Stimulated activated CD4-positive, alpha-beta T cell treated with anti-CD3 and anti-CD28 coated beads, Interleukin-2, amount 100 ng/mL, for 48 hours (primary cell): Measurements from ENCODE around the gene PKNOX2.

Experiments used
- DNase-seq, 2 donors: peaks; one replicate each; pipeline ENCODE4 v3.0.0-alpha.2; 2020

Gene PKNOX2

DNA sequence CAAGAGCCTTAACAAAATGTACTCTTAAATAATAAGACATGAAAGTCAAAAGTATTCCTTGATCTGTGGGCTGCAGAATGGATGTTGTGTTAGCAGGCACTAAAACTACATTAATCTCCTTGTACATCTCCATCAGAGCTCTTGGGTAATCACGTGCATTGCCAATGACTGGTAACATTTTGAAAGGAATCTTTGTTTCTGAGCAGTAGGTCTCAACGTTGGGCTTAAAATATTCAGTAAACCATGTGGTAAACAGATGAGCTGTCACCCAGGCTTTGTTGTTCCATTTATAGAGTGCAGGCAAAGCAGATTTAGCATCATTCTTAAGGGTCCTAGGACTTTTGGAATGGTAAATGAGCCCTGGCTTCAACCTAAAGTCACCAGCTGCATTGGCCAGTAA is 152.9 kb downstream of the PKNOX2 start:
- DNase-seq = no peak

DNA sequence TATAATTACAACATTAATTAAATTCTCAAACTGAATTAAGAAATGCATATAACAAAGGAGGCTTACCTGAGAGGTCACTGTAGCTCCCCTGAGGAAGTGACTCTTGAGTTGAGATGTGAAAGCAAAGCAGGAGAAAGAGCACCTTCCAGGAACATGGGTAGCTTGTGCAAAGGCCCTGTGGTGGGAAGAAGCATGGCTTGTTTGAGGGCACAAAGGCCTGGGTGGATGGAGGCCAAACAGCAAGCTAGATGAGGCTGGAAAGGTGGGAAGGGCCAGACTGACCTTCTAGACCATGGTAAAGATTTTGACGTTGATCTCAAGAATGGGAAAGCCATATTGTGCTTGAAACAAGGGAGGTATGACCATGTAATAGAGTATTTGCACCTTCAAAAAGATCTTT is 155.1 kb downstream of the PKNOX2 start:
- no peak for DNase-seq

DNA sequence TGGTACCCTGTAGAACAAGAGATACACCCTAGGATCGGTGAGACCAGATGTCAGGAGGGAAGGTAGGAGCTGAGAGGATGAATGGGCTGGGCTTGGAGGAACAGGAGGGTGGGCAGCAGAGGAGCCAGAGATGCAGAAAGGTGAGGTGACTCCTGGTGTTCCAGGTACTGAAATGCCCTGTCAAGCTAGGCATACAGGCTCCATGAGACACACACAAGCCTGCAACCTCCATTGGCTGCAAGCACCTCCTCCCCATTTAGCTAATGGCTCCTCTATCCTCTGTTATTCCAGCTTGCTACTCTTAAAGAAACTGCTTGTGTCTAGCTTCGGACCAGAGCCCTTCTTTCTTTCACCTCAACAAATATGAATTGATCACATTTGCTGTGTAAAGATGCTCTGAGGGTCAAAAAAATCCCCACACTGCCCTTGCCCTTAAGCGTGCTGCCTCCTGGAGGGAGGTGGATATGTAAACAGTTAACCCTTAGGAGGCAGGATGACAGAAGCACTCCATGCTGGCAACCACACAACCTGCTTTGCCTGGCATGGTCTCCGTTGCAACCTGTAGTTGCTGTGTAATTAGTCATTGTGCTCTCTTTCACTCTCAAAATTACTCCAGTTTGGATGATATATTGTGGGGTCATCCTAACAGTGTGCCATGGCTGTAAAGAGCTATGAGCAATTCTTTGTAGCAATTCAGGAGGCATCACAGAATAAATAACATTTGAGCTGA is 156.0 kb downstream of the PKNOX2 start:
- no peak for DNase-seq

DNA sequence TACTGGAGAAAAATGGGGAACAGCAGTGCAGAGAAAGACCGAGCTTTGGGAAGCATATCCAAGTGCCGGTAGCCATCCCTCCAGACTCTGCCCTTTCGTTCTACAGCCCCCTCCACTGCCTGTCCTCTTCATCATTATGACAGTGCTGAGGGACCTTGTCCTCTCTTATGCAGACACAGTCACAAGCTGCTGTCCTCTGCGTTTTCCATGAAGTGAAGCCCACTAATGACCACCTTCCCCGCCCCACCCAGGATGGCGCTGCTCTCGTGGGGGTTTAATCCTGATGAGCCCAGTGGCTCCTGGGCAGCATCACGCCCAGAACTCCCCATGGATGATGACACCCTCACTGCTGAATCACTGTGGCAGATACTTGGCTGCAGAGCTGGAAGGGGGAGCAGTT is 157.7 kb downstream of the PKNOX2 start:
- DNase-seq = no peak

DNA sequence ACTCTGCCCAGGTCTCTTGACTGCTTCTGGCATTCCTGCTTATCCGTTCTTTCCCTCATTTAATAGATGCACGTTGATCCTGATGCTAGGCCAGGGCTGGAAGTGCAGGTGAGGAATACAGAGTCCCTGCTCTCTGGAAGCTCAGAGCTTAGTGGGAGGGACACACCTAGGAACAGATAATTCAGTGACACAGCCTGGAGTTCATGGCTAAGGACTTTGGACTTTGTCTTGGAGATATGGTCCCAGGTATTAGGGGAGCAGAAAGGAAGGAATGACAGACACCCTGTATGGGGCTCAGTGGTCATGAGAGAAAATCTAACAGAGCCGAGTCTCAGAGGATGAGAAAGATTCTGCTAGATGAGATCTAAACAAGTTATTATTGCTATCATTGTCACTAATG is 160.6 kb downstream of the PKNOX2 start:
- no peak for DNase-seq

DNA sequence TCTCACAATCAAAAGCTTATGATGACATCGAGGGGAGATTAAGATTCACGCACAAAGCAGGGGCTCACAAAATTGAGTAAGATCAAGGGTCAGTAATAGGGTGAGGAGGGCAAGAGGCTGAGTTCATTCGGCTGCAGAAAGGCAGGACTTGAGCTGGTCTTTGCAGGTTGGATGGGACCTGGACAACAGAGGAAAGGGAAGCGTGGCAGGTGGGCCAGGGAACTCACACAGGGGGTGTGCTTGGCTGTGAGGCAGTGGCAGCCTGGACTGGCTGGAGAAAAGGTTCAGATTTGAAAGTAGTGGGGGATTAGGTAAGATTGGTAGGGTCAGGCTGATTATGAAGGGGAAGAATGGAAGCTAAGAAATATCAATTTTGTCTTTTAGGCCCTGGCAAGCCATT is 161.6 kb downstream of the PKNOX2 start:
- DNase-seq = no peak

DNA sequence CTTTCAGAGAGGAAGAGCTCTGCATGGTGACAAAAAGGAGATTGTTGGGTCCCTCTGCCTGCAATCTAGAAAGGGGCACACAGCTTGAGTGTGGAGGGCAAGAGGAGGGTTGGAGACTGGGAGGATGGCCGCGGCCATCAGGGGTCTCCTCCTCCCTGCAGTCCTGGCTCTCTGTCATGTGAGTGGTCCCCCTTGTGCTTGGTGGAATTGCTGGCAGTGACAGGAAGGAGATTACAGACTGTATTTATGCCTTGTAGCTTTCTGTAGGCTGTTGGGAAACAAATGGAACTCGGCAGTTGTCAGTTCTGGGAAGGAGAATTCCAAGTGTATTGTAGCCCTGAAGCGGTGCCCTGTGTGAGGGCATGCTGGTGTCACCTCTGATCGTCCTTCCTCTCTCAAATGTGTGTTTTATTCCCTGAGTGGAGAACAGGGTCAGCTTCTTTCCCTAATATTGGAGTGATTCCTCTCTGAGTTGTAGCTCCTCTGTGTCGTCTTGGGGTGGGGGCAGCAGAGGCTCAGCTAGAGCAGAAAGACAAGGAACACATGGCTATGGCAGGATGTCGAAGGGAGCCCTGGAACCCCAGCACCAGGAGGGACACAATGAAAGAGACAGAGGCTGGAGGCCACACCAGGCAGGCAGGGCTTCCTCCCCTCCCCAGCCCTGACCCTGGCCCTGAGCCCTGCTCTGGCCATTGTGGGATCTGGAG is 163.1 kb downstream of the PKNOX2 start:
- DNase-seq = no peak

DNA sequence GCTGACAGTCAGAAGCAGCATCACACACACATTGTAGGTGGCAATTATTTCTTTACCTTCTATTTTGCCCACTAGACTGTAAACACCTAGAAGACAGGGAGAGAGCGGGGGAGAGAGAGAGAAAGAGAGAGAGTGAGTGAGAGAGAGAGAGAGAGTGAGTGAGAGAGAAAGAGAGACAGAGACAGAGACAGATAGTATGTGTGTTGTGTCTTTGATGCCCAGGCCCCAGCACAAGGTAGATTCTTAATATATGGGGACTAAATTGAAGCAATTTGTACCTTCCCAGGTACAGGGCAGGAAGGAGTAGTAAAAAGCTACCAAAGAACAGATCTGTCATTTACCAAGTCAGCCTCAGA is 163.7 kb downstream of the PKNOX2 start:
- DNase-seq = no peak

DNA sequence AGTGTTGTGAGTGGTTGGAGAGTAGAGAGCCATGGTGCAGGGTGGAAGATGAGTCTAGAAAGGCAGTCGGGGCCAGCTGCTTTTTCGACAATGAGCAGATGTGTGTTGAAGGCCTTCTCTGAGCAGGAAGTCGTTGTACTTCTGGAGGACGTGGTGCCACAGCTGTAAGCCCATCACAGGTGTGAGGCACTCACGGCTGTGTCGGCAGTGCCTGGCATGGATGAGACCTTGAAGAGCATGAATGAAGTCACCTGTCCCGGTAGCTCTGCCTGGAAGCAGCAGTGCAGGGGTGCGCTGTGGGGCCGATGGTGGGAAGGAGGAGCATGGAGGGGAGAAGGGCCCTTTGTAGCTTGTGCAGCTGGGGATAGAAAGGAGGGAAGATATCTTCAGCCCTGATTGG is 165.2 kb downstream of the PKNOX2 start:
- no peak for DNase-seq

DNA sequence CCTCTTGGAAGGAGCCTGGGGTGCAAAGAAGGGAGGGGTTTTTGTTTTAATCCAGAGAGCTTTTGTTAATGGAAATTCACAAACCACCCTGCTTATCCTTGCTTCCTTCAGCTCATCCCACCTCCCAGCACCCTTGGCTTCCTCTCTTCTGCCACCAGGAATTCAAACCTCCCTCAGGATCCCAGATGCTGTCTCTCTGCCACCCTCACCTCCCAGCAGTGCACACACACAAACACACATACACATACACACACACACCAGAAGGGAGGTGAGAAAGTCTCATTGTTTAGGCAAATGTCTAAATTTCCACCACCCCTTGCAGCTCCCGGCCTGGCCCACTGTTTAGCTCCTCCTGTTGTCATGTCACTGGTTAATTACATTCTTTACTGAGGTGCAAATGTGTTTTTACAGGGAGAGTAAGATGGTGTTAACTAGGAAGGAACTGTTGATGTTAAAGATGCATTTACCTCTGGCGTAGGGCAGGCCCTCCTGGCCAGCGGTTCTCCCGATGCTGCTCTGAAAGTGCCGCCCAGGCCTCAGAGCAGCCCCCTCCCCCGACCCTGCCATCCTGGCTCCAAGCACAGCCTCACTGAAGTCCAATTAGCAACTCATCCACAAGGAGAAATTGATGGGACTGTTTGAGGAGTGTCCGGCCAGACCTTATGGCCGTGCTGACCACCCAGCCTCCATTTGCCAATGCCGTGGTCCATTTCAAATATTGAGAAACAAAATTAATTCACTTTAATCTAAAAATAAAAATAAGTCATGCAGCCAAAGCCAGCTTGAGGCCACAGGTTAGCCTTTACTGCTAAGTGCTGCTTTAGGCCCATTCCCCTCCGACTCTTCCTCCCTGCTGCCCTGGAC is 166.1 kb downstream of the PKNOX2 start:
- DNase-seq = no peak

DNA sequence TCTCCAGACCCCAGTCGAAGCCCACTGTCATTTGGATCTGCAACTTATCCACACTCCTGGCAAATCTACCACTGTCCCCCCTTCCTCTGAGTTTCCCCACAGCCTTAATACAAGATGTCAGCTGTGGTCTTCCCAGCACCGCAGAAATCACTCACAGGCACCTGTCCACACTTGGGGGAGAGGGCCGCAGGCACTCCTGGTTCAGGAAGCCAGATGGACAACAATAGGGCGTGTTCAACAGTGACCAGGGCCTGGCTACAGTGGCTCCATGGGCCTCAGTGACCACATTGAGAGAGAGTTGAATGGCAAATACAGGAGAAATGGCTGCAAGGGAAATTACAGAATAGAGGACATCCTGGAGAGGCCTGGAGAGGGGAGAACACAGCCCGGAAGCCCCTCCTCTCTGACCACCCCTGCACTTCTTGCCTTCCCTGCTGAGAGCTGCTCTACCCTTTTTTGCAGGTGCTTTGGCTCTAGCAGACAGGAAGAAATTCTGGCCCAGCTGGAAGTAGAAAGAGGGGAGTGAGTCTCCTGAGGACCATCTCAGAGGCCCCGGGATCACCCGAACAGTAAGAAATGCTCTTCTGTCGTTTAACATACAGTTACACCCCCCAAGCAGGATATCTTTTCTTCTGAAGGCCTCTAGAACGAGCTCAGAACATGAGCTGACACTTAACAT is 166.9 kb downstream of the PKNOX2 start:
- DNase-seq = no peak

DNA sequence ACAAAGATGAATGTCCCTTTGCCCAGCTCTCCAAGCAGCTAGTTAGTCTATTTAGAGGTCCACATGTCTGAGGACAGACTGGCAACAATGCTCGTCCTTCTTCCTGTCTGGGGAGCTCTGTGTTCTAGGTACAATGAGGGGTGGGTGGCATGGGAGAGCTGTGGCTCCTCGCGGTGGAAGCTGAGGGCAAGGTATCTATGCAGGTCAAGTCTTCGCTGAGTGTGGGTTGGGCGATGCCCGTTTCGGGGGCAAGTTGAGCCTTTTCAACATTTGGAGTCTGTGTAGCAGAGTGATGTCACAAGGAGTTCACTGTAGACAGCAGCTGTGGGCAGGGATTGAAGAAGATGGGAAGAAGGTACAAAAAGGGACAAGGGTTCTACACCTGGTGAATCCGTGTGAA is 168.3 kb downstream of the PKNOX2 start:
- no peak for DNase-seq

DNA sequence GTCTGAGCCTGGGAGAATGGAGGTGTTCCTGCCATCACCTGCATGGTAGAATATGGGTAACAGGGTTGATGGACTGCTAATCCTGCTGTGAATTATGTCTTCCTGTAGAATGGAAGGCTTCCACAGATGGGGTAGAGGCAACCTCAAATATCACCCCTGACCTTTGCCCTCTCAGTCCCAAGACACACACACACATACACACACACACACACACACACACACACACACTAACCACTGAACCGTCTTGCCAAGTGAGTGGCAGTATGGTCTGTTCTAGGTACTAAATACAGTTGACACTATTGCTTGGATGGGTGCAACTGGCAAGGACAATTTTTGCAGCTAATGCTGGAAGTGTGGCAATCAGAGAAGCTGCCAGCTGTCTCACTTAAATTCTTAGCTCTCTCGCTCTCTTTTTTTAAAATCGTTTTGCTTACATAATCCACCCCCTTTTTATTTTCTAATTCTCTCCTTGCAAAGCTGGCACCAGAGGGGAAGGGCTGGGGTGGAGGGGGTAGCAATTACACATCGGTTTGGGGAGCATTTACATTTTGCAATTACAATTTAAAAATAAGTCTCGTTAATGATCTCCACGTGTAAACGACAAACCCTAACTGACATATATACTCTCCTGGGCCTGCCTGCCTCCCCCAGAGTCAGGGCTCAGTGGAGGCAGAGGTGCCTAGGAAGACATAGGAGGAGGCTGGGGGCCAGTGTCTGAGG is 169.0 kb downstream of the PKNOX2 start:
- DNase-seq = no peak

DNA sequence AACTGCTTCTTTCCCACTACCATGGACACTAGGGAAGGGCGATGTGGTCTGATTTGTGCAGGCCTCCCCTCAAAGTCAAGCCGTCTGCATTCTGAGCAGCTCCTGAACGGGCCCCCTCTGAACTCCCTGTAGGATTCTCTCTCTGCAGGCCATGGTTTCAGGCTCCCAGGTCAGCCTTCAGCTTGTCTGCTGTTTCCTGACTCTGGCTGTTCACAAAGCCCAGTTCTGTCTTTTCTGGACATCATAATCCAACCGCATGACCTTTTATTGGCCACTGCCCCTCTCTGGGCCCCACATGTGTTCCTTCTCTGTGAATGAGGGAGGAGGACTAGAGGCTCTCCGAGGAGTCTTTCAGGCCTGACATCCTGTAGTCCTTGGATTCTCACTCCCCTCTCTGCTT is 170.6 kb downstream of the PKNOX2 start:
- no peak for DNase-seq

DNA sequence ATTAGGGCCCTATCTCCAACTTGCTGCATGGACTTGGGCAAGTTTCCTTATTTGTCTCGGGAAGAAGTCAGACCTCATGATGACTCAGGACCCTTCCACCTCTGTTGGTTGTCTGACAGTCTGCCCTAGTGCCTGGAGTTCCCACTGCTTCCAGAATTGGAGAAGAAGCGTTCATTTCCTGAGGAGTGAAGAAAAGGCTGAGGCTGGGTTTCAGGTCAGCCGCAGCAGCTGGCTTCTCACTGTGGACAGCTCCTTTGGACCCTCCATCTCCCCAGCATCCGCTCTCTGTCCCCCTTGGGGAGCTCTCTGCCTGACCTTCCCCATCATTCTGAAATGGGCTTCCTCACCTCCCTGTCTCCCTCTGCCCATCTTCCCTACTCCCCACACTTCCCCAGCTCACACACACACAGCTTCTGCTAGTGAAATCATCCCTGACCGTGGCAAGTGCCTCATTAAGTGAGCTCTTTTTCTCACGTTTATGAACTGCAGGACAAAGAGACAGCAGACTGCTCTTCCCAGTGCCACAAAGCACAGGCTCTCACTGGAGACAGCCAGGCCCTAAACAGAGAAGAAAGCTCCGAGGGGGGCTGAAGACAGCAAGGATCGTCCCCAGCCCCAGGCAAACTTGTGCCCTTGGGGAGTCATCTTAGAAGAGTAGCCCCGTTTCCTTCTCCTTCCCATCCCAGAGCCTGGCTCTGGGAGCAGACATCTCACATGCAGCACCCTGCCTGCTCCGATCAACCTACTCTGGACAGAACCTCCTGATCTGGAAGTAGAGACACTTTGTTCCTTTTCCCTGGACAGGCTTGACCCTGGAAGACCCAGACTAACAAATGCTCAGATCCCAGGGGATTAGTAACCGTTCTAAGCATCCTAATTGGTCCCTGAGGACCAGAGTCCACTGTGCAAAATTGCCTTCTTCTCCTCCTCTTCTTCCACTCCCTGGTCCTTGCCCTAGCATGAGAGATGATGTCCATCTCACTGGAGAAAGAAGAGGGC is 173.6 kb downstream of the PKNOX2 start:
- DNase-seq = no peak

DNA sequence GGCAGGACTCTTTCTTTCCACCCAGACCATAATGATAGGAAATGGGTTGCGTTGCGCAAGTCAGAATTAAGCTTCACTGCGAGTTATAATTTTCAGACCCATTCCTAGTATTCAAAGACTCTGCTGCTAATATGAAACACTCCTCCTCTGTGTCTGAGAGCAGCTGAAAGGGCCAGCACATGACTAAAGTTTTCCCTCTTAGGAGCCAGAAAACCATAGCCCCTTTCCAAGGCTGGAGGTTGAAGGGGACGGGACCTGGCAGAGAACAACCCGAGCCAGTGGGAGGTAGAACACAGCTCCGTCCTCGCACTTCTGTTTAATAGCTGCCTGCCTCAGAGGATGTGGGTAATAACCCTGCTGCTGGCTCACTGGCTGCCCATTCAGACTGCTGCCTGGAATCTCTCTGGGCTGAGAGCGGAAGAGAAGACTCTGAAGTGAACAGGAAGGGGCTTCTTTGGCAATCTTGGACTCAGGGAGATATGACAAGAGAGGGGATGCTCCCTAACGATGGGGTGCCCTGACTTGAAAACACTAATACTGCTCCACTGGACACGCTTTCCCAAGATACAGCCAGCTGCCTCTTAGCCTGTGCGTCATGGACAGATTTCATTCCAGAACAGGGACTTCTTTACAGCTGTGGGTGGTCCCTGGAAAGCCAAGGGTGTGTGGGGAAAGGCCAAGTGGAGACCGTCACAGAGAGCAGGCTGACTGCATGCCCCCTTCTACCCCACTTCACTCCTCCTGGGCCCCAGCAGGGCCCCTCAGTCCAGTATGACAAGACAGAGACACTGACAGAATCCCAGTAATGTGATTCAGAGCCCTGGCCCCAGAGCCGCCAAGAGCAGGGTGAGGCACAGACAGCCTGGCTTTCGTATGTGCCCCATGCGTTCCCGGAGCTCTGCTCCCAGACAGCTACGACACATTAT is 174.6 kb downstream of the PKNOX2 start:
- no peak for DNase-seq

DNA sequence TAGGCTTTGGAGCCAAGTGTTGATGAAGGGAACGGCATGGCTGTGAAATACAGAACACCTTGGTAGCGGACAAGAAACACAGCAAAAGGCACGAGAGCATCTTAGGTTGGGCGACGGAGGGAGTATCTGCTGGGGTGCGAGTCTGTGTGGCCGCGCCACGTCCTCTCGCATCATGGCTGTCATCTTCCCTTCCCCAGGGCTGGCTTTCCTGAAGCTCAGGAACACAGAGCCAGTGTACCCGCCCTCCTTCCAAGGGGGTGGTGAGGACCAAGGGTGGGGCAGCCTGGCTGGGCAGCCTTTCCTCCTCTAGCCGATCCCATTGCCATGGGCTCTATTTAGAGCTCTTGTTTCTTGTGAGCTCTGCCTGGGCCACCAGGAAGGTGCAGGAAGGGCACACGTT is 177.1 kb downstream of the PKNOX2 start:
- no peak for DNase-seq

DNA sequence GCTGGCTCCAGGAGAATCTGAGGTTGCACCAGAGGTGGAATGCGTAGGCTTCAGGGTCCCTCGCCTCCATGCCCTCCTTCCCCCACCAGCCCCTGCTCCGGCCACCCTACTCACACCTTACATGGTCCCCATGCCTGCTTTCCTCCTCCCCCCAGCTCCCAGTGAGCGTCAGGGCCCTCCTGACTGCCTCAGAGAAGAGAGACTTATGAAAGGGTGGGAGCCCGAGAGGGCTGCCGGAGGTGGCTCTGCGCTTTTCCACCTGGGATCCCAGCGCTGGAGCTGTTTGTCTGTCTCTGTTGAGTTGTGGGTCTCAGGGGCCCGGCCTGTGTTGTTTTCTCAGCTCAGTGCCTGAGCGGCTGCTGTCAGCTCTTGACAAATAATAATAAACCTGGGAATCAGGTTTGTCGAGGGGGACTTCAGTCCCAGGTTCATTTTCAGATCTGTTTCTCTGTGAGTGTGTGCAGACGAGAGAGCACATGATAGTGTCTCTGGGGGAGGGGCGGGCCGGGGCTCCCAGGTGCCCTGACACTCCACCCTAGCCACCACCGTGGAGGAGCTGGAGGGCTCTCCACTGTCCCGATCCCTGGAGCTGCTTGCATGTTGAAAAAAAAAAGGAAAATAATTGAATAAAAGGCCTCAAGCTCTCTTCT is 177.9 kb downstream of the PKNOX2 start:
- DNase-seq = no peak

DNA sequence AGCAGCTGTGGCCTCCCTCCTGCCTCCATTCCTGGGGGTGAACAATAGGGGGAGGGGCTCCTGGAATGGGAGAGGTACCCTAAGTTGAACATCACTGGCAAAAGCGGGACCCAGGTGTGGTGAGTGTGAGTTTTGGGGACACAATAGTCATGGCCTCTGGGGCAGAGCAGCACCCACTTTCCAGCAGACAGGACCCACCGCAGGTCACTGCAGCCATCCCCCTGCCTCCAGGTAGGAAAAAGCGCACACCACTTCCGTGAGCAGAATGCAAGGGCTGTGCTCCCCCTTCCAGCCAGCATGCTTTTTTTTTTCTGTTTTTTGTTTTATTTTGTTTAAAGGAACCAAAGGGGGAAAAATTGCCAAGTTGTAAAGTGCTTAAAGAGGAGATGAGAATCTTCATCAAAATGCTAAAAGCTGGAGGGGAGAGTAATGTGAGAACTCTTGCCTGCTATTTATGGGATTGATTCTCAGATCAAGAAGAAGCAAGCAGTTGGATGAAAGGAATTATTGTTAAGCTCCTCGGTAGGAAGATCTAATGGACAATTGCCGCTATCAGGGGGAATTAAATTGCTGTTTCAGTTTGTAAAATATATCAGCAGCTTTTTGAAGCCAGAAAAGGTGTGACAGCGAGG is 178.7 kb downstream of the PKNOX2 start:
- DNase-seq = no peak
